Hepatocyte (in vitro differentiated cells): ENCODE results near the gene TRAM2. TPM values are rescaled to one million over a fixed set of nuclear protein-coding genes. Genes with fewer than 3 reads are reported as not detected.

ENCODE experiments used
- DNase-seq: peaks from one replicate; pipeline ENCODE4 v3.0.0-alpha.2; 2016; ENCODE audit warnings: low spot score
- H2AFZ ChIP-seq: fragments of 200-600 bp; sonication (generic); 2 replicates; pipeline ENCODE4 v1.6.0; 2016; ENCODE audit warnings: antibody characterized with exemption, mild to moderate bottlenecking
- H3K27ac ChIP-seq: fragments of 200-600 bp; sonication (generic); 2 replicates; pipeline ENCODE4 v1.5.1; 2016; ENCODE audit warnings: mild to moderate bottlenecking
- H3K27me3 ChIP-seq: fragments of 200-600 bp; sonication (generic); 2 replicates; pipeline ENCODE4 v1.6.1; 2016
- H3K36me3 ChIP-seq: fragments of 200-600 bp; sonication (generic); replicated peaks from 2 replicates; pipeline ENCODE4 v1.5.1; 2016; ENCODE audit warnings: low read depth; ENCODE audit not compliant: insufficient read depth
- H3K4me1 ChIP-seq: fragments of 200-600 bp; sonication (generic); 2 replicates; pipeline ENCODE4 v1.5.1; 2016; ENCODE audit warnings: mild to moderate bottlenecking, moderate library complexity; ENCODE audit not compliant: insufficient read depth
- H3K4me2 ChIP-seq: fragments of 200-600 bp; sonication (generic); 2 replicates; pipeline ENCODE4 v1.6.0; 2016
- H3K4me3 ChIP-seq: fragments of 200-600 bp; sonication (generic); 2 replicates; pipeline ENCODE4 v1.5.1; 2016; ENCODE audit warnings: mild to moderate bottlenecking
- H3K79me2 ChIP-seq: fragments of 200-600 bp; sonication (generic); 2 replicates; pipeline ENCODE4 v1.6.0; 2017; ENCODE audit warnings: mild to moderate bottlenecking
- H3K9me2 ChIP-seq: fragments of 200-600 bp; sonication (generic); replicated peaks from 2 replicates; pipeline ENCODE4 v1.6.0; 2017; ENCODE audit warnings: mild to moderate bottlenecking; ENCODE audit not compliant: insufficient read depth
- H3K9me3 ChIP-seq: fragments of 200-600 bp; sonication (generic); 2 replicates; pipeline ENCODE4 v1.5.1; 2016; ENCODE audit warnings: low read depth, mild to moderate bottlenecking
- H4K20me1 ChIP-seq: fragments of 200-600 bp; sonication (generic); 2 replicates; pipeline ENCODE4 v1.6.0; 2016; ENCODE audit warnings: mild to moderate bottlenecking; ENCODE audit not compliant: insufficient read depth, poor library complexity, severe bottlenecking
- CTCF ChIP-seq: fragments of 200-600 bp; sonication (generic); IDR thresholded peaks from 2 replicates; pipeline ENCODE4 v1.5.1; 2016; ENCODE audit warnings: antibody characterized with exemption, mild to moderate bottlenecking; ENCODE audit not compliant: poor library complexity
- EZH2 ChIP-seq: fragments of 200-600 bp; sonication (generic); IDR thresholded peaks from 2 replicates; pipeline ENCODE4 v1.6.1; 2016; ENCODE audit warnings: antibody characterized with exemption, mild to moderate bottlenecking, borderline replicate concordance
- EZH2phosphoT487 ChIP-seq: fragments of 200-600 bp; sonication (generic); IDR thresholded peaks from one replicate; pipeline ENCODE4 v1.6.1; 2018; ENCODE audit warnings: antibody characterized with exemption, mild to moderate bottlenecking, low read depth, moderate library complexity; ENCODE audit not compliant: unreplicated experiment, severe bottlenecking
- WGBS: methylation state at CpG from one replicate; pipeline ENCODE4 v1.1.6; 2016; ENCODE audit warnings: low lambda C conversion rate; ENCODE audit errors: missing lambda C conversion rate; 5-methylcytosine and 5-hydroxymethylcytosine counted together
- polyA plus RNA-seq: library from polyadenylated mRNA; unstranded; fragments of >200 nt; fragmentation: Nextera tagmentation; extraction: Ambion mirVana; gene quantifications from 2 replicates; pipeline ENCODE4 v1.2.1, GENCODE V29; 2016
- total RNA-seq: library from RNA; depleted of rRNA; stranded (reverse); fragments of >200 nt; gene quantifications from 2 replicates; pipeline ENCODE4 v1.2.3, GENCODE V29; 2014

Gene TRAM2
- total and polyA plus RNA-seq, 2 experiments from 2014 or later = 29.6 to 47.6 TPM

- H3K4me2 ChIP-seq = peak overlapping the region; percentile 68
- H3K4me1 ChIP-seq = peaks cover 33% of the 10 kb centered on the region
- H3K9me2 ChIP-seq = no peaks in the 10 kb centered on the region
- WGBS = 22% methylated on average over 12 of the region's 12 CpGs
- H2AFZ ChIP-seq = peak overlapping the region; percentile 68
- no peaks in the 10 kb centered on the region for H3K27me3 ChIP-seq
- H4K20me1 ChIP-seq = no peaks in the 10 kb centered on the region
- no peaks in the 10 kb centered on the region for H3K36me3 ChIP-seq
- H3K9me3 ChIP-seq = no peaks in the 10 kb centered on the region
- TF ChIP-seq CTCF (peak; percentile 70), EZH2 (no peak)
- no peak overlapping the region for H3K4me3 ChIP-seq
- H3K79me2 ChIP-seq = no peaks in the 10 kb centered on the region
- peak overlapping the region; percentile 87 for H3K27ac ChIP-seq
- peak; percentile 87 for DNase-seq
Measured at GRCh38 chr6:52598123-52598823, 21.4 kb upstream of the TRAM2 start.

- Histone ChIP-seq H3K9me3 (no peaks in the 10 kb centered on the region), H3K9me2 (no peaks in the 10 kb centered on the region), H2AFZ (peak overlapping the region; percentile 68), H3K79me2 (no peaks in the 10 kb centered on the region), H3K27me3 (no peaks in the 10 kb centered on the region), H4K20me1 (no peaks in the 10 kb centered on the region), H3K27ac (peak overlapping the region; percentile 87), H3K4me1 (peaks cover 30% of the 10 kb centered on the region), H3K4me3 (no peak overlapping the region), H3K36me3 (no peaks in the 10 kb centered on the region), H3K4me2 (peak overlapping the region; percentile 68)
- no peak for TF ChIP-seq CTCF
- no peak for TF ChIP-seq EZH2phosphoT487
- TF ChIP-seq EZH2 = no peak
- DNase-seq = no peak
Measured at GRCh38 chr6:52597738-52598122, 20.9 kb upstream of the TRAM2 start.

- no peak overlapping the region for H3K4me2 ChIP-seq
- H3K9me2 ChIP-seq = no peaks in the 10 kb centered on the region
Measured at GRCh38 chr6:52596371-52597028, 19.6 kb upstream of the TRAM2 start.

More at GRCh38 chr6:52596371-52597028, 19.6 kb upstream of the TRAM2 start:
- no peaks in the 10 kb centered on the region for H4K20me1 ChIP-seq
- no peak overlapping the region for H3K4me3 ChIP-seq
- peak overlapping the region; percentile 87 for H3K27ac ChIP-seq
- H2AFZ ChIP-seq = no peak overlapping the region
- TF ChIP-seq EZH2 (no peak), CTCF (no peak), EZH2phosphoT487 (no peak)
- H3K4me1 ChIP-seq = peaks cover 30% of the 10 kb centered on the region
- no peaks in the 10 kb centered on the region for H3K79me2 ChIP-seq
- 74% methylated on average over 2 of the region's 2 CpGs for WGBS
- no peak for DNase-seq
- no peaks in the 10 kb centered on the region for H3K36me3 ChIP-seq
- H3K27me3 ChIP-seq = no peaks in the 10 kb centered on the region
- H3K9me3 ChIP-seq = no peaks in the 10 kb centered on the region
